HG03196 (cell line): ENCODE measurements around the gene EPHA7.

Source experiments
- ATAC-seq: cut with Tn5 transposase; IDR thresholded peaks from one replicate; pipeline ENCODE4 v1.9.1; 2021; ENCODE audit not compliant: unreplicated experiment

EPHA7 gene

DNA sequence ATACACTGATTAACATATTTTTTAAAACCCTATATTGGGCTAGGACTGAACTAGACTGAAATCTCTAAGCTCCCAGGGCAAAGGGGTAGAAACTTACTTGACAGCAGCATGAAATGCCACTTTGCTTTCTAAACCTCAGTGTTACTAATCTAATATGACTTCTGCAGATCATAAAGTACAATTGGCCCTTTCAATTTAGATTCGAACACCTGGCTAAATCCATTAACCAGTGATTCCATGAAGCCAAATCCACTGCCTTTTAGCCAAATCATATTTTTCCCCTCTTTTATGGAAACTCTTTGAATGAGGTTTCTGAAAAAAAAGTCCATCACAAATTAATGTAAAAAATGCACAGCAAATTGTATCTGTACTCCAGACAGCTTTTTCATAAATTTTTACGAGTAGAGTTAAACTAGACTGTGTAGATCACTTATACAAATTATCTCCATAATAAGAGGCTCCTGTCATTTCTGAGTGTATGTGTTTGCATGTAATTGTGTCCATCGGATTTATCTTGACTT lies 25.7 kb downstream of the EPHA7 start:
- no peak for ATAC-seq

DNA sequence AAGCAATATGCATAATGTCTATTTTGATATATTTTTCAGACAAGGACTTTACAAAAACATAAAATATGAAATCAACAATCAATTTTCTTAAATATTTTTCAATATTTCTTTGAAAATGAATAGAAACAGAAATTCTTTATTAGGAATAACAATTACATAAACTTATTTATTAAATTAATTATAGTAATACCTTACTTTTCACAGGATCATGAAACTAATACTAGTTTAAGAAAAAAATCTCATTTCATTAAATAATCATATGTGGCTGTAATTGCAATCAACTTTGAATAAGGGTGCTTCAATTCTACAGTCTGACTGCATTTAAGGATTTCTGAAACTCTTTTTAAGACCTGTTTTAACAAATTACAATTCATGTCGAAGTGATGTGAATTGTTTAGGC lies 26.6 kb downstream of the EPHA7 start:
- no peak for ATAC-seq

DNA sequence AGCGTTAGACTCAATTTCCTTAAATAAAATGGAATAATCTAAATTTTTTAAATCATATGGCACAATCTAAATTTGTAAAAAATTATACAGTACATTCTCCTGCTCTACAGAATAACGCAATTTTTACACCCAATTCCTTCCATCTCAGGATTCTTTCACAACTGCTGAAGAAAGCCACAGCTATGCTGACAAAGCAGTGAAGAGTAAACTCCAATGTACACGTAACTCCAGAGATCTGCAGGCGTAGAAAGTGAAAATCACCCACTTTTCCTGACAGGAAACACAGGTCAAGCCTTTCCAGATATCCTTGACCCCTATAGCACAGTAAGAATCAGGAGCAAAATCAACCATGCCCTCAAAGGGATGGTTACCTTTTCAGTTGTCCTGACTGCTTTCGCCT lies 27.4 kb downstream of the EPHA7 start:
- ATAC-seq, result no peak

DNA sequence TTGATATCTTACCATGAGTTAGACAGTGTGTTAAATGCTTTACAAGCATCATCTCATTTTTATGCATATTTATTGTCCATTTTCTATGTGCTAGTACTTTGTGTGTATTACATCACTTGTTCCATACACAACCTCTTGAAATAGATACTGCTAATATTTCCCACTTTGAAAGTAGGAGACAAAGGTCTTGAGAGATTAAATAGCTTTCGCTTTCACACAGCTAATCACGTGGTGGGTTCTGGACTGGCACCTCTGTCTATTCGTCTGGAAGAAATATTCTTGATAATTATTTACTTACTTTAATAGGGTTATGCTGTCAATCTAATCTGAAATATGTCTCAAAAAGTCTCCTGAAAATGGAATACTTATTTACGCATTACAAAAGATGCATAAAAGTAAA lies 30.2 kb downstream of the EPHA7 start:
- no peak for ATAC-seq

DNA sequence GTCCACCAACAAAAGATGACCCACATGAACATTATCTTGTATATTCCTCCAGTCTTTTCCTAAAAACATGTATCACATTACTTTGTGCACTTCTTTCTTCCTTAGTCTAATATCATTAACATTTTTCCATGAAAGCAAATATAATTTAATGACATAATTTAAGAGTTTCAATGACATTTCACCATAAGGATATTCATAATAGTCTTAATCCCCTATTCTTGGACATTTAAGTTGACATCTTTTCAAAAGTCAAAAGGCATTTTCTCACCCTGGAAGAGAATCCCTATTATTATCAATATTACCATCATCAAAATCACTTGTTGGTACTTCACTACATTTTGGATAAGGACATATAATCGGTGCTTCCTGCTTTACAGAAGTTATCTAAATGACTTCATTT lies 31.3 kb downstream of the EPHA7 start:
- ATAC-seq, result no peak

DNA sequence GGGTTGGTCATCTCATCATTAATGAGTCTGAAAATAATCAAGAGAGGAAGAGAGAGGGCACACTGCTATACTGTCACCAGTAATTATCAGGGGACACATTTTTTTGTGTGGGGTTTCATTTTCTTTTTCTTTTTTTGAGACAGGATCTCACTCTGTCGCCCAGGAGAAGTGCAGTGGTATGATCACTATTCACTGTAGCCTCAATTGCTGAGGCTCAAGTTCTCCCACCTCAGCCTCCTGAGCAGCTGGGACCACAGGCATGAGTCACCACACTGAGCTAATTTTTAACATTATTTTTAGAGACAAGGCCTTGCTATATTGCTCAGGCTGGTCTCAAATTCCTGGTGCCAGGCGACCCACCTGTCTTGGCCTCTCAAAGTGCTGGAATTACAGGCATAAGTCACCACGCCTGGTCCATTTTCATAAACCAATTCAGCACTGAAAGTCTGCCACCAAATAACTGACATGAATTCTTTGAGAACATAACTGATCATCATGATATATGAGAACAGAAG lies 43.3 kb downstream of the EPHA7 start:
- ATAC-seq, result no peak

DNA sequence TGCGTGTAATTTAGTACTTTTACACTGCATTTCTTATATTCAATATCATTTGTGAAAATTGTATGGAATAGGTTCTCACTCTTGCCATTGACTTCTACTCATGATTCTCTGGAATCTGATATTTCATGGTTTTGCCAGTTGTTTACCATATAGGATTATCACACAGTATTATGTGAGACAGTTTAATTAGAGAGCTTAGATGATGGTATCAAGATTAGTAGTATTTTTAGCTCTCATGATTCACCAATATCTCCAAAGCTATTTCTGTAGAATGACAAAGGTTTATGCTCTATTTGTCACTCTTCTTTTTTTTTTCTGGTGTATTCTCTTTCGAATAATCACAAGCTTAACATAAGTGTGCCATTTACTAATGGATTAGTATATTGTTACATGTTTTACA lies 45.9 kb downstream of the EPHA7 start:
- no peak for ATAC-seq

DNA sequence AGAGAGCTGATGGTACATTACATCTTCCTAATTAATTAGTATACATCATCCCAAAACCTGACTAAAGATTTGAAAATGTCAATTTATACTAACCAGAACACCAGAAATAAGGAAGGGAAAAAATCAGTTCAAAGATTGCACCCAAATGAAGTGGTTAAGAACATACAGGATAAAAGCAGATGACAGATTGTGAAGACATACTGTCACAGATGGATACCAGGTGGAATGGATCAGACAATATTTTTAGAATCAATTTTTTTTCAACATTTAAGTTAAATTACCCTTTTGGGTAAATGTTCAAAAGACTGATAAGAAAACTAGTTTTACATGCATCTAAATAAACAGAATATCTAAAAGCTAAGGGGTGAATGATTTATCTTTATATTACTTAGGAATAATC lies 47.6 kb downstream of the EPHA7 start:
- ATAC-seq, result no peak

DNA sequence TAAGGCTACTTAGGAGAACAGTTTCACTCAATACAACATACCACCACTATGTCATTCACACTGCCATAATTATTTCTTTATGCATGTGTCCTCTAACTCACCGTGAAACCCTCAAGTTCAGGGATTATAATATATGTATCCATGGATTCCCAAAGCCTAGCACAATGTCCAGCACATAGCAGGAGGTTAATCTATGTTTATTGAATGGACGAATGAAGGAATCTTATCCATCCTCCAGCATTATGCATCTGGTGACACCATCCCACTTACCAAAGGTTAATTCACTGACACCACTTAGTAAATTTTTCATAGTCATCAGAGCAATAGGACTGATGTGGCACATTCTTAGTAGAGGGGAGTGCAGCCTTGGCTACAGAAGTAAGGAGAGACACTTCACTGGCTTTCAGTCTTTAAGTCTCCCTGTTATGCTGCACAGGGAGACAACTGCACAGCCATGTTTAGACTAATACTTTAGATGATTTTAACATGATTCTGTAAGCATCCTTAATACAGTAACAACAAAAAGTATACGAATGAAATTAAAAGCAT lies 49.7 kb downstream of the EPHA7 start:
- no peak for ATAC-seq

DNA sequence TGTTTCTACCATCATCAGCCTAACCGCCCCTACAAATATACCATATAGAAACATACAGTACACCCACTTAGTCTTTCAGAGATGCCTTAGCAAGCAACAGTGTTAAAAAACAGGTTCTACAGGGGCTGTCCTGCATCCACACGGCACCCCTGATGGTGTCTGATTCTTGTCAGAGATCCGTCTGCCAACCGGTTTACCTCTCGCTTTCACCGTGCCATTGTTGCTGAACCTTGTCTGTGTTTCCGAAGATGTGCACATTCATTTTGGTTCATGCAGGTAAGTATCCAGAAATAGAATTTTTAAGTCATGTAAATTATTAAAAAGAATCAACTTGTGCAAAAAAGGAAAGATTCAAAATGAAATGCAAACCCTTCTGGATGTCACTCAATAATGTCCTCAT lies 52.9 kb downstream of the EPHA7 start:
- no peak for ATAC-seq

DNA sequence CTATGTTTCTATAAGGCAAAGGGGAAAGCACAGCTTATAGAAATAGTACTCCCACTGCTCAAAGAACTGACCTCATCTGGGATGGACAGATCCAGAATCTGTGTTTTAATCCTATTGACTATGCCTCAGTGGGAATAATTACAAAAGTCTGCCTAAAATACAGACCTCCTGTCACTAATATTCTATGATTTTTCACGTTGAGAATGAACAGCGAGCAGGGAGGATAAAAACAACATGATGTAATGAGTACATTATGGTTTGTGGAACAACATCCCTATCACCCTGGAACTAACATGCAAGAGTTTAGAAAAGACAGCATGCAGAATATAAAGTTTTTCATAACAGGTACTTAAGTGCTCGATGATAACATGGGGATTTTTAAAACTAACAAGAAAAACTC lies 53.9 kb downstream of the EPHA7 start:
- no peak for ATAC-seq

DNA sequence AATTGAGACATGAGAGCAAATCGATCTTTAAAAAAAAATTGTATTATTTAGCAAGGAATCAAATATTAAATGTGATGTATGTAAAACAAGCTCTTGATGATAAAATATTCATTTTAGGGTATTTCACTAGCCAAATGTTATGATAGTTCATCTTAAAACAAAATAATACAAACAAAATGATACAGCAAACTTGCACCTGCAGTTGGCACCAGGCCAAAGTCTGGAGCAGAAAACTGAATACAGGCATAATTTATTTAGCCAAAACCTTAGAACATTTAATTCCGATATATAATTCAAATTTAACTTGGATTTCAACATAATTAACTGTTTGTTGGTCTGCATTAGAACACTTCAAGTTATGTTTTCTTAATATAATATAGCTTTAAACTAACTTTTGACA lies 60.9 kb downstream of the EPHA7 start:
- ATAC-seq, result no peak

DNA sequence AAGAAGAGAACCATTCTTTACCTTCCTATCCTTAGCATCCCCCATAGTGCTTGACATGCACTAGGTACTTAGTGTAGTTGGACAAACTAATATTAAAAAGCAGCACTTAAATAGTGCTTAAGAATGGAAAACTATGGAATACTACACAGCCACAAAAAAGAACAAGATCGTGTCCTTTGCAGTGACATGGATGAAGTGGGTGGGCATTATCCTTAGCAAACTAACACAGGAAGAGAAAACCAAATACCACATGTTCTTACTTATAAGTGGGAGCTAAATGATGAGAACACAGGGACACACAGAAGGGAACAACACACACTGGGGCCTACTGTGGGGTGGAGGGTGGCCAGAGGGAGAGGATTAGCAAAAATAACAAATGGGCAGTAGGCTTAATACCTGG lies 66.8 kb downstream of the EPHA7 start:
- no peak for ATAC-seq

DNA sequence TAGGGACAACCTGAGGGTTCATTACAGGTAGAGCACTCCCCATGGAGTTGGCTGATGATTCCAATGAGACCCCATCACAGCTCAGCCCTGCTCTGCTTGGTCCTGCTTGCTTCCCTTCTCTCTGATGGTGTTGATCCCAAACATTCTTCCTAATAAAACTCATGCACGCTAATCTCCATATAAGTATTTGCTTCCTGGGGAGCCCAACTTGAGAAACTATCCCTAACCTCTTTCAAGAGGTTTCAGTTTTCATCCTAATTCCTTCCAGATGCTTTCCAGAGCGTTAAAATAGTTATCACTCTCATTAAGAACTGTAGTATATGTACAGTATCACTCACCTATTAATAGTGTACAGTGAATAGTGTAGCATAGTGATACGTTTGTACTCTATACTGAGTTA lies 68.1 kb downstream of the EPHA7 start:
- ATAC-seq, result no peak

DNA sequence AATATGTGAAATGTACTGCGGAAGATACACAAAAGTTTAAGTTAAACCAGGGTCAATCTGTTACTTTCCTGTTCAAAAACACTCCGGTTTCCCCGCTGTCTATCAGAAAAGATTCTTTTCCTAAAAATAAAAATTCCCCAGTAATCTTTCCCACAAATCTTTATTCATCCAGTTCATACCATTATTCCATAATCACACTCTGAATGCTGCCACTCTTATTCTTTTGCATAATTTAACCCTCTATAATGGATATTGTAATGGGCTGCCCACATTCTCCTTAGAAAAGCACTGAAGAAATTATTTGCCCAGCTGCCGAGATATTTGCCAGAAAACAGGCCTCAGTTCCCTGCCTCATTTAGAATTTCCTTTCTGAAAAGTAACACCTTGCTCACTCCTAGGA lies 68.6 kb downstream of the EPHA7 start:
- no peak for ATAC-seq

DNA sequence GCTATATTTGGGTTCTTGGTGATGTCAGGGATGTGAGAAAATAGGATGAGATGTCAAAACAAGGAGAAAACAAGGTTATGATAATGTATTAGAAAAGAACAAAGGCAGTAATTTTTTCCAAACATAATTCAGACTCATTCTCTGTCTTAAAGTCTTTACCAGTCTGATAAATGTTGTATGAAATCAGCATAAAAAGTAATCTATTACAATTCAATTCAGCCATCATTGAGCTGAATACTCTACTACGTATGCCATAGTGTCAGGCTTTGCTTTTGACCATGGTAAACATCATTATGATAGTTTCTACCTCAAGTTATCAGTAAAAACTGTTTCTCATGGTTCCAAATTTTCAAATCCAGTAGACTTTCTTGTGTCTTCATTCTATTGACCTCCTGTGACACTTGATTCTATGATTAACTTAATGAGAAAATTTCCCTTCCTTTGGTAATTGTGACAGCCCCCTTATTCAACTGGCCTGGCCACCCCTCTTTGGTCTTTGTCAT lies 75.0 kb downstream of the EPHA7 start:
- ATAC-seq, result no peak

DNA sequence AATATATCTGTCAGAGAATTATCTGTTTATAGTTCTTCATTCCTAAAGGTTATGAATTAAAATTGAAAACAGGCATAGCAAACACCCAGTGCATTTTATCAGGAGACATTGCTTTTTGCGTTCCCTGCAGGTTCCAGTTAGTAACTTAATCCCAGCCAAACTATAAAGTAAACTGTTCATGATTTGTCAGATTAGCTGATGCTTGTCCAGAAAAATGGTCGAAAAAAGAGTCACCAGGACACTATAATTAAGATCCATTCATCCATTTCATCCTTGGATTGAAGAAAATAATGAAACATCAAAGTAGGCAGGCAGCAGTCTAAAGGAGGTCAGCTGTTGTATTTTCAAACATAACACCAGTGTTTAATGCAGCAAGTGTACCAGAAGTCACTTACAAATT lies 75.9 kb downstream of the EPHA7 start:
- ATAC-seq, result no peak

DNA sequence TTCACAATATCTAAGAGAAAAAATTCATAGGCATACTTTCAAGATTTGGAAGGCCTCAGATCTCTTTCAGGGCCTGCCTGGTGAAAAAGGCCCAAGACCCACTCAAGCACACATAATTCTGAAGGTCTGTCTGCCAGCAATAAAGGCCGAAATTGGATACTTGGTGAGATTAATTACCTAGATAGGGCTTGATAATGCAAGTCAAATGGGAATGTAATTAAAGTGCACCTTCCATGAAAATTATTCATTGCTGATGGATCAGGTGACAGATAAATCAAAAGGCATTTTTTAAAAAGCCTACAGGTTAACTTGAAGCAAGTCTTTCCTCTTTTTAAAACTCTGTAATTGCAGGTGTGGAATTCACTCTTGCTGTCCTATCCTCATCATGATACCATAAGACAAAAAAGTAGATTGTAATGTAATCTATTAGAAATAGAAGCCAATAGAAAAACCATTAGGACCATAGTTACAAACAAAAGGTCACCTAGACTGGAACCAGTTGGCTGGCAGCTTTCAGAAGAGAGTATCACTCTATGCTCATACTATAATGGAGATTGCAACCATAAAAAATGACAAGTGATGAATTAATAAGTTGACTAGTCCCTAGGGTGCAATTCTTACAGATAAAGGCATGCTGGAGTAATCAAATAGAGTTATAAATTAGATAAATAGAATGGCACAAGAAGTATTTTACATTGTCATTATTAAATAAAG lies 77.3 kb downstream of the EPHA7 start:
- no peak for ATAC-seq

DNA sequence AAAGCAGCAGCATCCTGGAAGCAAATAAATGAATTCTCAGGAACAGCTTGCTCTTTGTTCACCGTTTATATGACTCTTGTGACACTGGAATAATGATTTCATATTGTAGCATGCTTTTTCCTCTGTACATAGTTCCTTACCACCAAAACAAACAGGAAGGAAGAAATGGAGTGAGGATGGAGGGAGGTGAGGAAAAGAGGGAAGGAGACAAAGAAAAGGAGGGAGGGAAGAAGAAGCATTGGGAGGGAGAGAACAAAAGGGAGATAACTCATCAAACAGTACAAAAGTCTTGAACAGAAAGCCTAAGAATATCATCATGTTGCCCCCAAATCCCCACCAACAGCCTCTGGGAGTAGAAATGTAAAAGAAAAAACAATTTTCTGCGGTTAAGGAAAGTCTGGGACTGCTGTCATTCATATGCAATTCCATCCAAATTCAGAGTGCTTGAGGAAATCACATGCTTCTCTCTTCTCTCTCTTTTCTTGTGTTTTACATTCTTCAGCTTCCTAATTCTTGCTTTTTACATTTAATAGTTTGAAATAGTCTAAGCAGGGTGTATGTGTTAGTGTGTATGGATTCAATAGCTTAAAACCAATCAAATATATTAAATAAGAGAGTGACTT lies 81.5 kb downstream of the EPHA7 start:
- ATAC-seq, result no peak

DNA sequence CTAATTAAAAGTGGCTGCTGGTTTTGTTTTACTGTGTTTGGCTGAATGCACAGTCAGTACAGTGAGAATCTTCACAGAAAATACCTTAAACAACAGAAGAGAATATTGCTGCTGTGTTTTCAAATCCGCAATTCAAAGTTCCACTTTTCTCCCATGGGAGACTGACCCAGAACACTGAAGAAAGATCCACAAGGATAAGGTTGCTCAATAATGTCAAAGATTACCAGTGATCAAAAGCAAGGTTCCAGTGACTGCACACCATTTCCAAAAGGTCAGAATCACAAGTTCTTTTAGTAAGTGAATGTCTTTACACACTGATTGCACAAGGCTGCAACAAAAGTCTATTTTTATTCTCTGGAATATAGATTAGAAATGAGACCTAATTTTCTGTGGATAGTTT lies 82.3 kb downstream of the EPHA7 start:
- no peak for ATAC-seq

DNA sequence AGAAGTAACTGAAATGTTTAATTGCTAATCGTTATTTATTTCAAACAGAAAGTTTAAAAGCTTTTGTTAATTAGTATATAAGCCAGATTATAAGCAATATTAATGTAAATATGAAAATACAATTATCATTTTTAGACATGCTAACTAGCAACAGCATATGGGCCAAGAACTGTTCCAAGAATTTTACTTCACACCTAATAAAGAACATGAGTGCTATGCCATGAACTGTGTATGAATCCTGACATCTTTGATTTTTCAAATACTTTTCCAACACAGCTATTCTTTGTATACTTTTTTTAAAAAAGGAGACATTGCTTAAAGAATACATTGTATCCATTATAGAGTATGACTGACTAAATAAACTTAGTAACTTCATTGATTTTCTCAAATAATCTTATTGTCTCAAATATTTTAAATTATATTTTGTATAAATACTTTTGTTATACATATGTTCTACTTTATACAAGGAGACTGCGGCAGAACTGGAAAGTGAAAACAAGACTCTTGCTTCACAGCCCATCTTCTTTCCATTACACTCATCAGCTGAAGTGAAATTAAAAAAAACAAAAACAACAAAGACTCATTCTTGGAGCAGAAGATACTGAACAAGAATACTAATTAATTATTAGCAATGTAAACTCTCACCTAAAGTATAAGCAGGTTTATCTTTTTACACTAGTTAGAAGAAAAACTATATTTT lies 89.9 kb downstream of the EPHA7 start:
- no peak for ATAC-seq

DNA sequence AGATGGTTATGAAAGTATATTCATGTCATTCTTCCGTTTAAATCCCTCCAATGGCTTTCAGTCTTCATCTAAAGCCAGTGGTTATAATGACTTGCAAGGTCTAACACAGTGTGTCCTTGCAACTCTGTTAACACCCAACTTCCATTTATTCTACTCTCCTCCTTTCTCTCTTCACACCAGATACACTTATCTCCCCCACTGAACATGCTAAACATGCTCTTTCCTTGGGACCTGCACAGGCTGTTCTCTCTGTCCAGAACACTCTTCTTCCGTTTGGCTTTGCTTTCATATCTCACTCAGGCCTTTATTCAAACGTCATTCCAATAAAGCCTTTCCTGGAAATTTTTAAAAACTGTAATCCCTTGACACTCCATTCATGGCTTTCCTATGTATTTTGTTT lies 91.5 kb downstream of the EPHA7 start:
- no peak for ATAC-seq
